Osteoblast (primary cell): ENCODE measurements around the gene SLC6A4. TPM values are rescaled to one million over a fixed set of nuclear protein-coding genes. Genes with fewer than 3 reads are reported as not detected.
A peak's percentile ranks its signal among the peaks of the same experiment; 100 is the strongest.

Experiments used
- DNase-seq: peaks from one replicate; pipeline ENCODE4 v3.0.0; 2011; ENCODE audit warnings: low spot score, mixed read lengths; ENCODE audit not compliant: insufficient read length; ENCODE audit errors: missing footprints
- H2AFZ ChIP-seq: 2 replicates; pipeline ENCODE4 v1.6.0; 2011; ENCODE audit warnings: mild to moderate bottlenecking, low read length
- H3K27ac ChIP-seq: 2 replicates; pipeline ENCODE4 v1.5.1; 2011; ENCODE audit warnings: mild to moderate bottlenecking, low read depth, low read length, moderate library complexity
- H3K27me3 ChIP-seq: 2 replicates; pipeline ENCODE4 v1.6.0; 2012; ENCODE audit warnings: mild to moderate bottlenecking, control low read depth, inconsistent platforms, low read length, moderate library complexity; ENCODE audit not compliant: insufficient read depth
- H3K36me3 ChIP-seq: 2 replicates; pipeline ENCODE4 v1.5.1; 2011; ENCODE audit warnings: mild to moderate bottlenecking, low read length, control low read depth, moderate library complexity; ENCODE audit not compliant: insufficient read depth
- H3K4me1 ChIP-seq: 2 replicates; pipeline ENCODE4 v1.5.1; 2011; ENCODE audit warnings: mild to moderate bottlenecking, low read length, control low read depth, moderate library complexity; ENCODE audit not compliant: insufficient read depth
- H3K4me2 ChIP-seq: 2 replicates; pipeline ENCODE4 v1.6.0; 2011; ENCODE audit warnings: mild to moderate bottlenecking, low read length; ENCODE audit not compliant: insufficient read depth
- H3K4me3 ChIP-seq: fragments of 200-600 bp; sonication (generic); 3 replicates; pipeline ENCODE4 v1.5.1; 2012; ENCODE audit warnings: mild to moderate bottlenecking, low read length, inconsistent platforms; ENCODE audit not compliant: insufficient read depth
- H3K79me2 ChIP-seq: 2 replicates; pipeline ENCODE4 v1.6.0; 2012; ENCODE audit warnings: mild to moderate bottlenecking, low read length, control low read depth, inconsistent platforms; ENCODE audit not compliant: insufficient read depth
- H3K9me3 ChIP-seq: 2 replicates; pipeline ENCODE4 v1.5.1; 2011; ENCODE audit warnings: low read depth, low read length, control low read depth
- H4K20me1 ChIP-seq: 2 replicates; pipeline ENCODE4 v1.6.0; 2012; ENCODE audit warnings: mild to moderate bottlenecking, low read length, control low read depth; ENCODE audit not compliant: insufficient read depth
- total RNA-seq: library from RNA; depleted of rRNA; stranded (reverse); fragments of >200 nt; gene quantifications from 2 replicates; pipeline ENCODE4 v1.2.3, GENCODE V29; 2012
- TF ChIP-seq, protein P1 (sequence below): IDR thresholded peaks from 2 replicates; pipeline ENCODE4 v1.5.1; 2011; ENCODE audit warnings: mild to moderate bottlenecking, low read depth, low read length, moderate library complexity; ENCODE audit errors: extremely low read depth

The SLC6A4 gene
- total RNA-seq, 1 donor, result 0.36 TPM

DNA sequence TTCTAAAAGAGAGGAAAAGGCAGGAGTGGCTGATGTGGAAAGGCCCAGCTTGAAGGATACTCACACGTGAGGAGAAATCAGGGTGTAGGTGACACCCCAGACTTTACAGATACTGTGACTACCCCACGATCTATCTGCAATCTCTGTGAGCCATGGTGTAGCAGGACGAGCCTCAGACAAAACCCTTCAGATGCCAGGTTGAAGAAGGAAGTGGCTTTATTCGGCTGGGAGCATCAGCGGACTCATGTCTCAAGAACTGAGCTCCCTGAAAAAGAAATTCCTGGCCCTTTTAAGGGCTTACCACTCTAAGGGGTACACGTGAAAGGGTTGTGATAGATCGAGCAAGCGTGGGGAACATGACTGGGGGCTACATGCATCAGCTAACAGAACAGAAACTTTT, 4.7 kb upstream of the SLC6A4 start:
- TF ChIP-seq, protein P1, sequence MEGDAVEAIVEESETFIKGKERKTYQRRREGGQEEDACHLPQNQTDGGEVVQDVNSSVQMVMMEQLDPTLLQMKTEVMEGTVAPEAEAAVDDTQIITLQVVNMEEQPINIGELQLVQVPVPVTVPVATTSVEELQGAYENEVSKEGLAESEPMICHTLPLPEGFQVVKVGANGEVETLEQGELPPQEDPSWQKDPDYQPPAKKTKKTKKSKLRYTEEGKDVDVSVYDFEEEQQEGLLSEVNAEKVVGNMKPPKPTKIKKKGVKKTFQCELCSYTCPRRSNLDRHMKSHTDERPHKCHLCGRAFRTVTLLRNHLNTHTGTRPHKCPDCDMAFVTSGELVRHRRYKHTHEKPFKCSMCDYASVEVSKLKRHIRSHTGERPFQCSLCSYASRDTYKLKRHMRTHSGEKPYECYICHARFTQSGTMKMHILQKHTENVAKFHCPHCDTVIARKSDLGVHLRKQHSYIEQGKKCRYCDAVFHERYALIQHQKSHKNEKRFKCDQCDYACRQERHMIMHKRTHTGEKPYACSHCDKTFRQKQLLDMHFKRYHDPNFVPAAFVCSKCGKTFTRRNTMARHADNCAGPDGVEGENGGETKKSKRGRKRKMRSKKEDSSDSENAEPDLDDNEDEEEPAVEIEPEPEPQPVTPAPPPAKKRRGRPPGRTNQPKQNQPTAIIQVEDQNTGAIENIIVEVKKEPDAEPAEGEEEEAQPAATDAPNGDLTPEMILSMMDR, result no peak
- Histone ChIP-seq H3K79me2 (no peaks in the 10 kb centered on the region), H3K27me3 (peaks cover 33% of the 10 kb centered on the region), H3K4me3 (no peak overlapping the region), H3K36me3 (no peaks in the 10 kb centered on the region), H3K4me1 (peaks cover 24% of the 10 kb centered on the region), H4K20me1 (no peaks in the 10 kb centered on the region), H2AFZ (no peak overlapping the region), H3K27ac (no peak overlapping the region), H3K4me2 (no peak overlapping the region), H3K9me3 (no peaks in the 10 kb centered on the region)
- DNase-seq, result no peak

DNA sequence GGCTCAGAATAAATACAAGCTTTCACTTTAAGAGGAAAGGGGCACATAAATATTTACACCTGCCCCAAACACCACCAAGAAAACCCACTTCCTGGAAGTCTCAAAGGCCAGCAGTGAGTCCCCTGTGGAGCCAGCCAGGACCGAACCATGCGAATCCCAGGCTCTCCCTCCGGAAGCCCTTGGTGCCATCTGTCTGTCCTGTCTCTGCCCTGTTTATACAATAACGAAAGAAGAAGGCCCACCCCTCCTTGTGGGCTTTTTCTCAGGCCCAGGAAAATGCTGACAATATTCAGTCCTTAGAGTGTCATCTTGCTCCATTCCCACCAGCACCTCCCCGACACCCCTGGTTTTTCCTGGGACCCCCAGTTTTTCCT, 3.6 kb upstream of the SLC6A4 start:
- peaks cover 19% of the 10 kb centered on the region for H3K4me1 ChIP-seq
- H3K36me3 ChIP-seq, result no peaks in the 10 kb centered on the region
- H3K79me2 ChIP-seq, result no peaks in the 10 kb centered on the region
- no peaks in the 10 kb centered on the region for H3K9me3 ChIP-seq
- peaks cover 44% of the 10 kb centered on the region for H3K27me3 ChIP-seq
- H3K27ac ChIP-seq, result no peak overlapping the region
- H3K4me3 ChIP-seq, result no peak overlapping the region
- DNase-seq, result no peak
- no peak overlapping the region for H3K4me2 ChIP-seq
- TF ChIP-seq, protein P1, result no peak
- H4K20me1 ChIP-seq, result no peaks in the 10 kb centered on the region
- no peak overlapping the region for H2AFZ ChIP-seq

DNA sequence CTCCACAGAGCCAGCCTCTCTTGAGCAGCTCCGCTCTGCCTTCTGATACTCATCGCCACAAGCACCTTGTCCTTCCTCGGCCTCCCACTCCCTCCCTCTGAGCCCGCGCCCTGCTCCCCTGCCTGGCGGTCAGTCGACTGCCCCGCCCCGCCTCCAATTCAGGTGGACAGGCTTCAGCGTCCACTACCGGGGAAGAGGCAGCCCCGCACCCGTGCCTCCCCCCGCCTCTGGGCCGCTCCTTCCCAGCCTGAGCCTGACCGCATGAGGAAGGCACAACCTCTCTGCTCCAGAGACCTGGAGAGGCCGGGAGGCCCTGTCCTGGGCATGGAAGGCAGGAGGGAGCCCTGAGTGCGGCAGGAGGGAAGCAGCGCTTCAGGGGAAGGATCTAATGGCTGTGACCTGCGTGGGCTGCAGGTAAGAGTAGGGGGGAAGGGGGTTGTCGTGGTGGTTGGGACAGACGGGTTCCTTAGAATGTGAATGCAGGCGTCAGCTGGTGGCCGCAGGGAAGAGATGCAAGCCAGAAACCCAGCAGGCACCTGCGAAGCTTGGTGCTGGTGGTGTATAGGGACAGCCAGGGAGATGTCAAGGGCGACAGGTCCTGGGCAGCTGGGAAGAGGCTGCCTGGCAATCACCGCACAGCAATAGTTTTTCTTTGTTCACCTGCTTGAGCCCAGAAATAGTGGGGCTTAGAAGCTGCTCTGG, 3.0 kb upstream of the SLC6A4 start:
- Histone ChIP-seq H3K4me3 (no peak overlapping the region), H3K27ac (no peak overlapping the region), H3K4me2 (no peak overlapping the region), H3K9me3 (no peaks in the 10 kb centered on the region), H4K20me1 (no peaks in the 10 kb centered on the region), H3K36me3 (no peaks in the 10 kb centered on the region), H3K4me1 (peaks cover 19% of the 10 kb centered on the region), H3K79me2 (no peaks in the 10 kb centered on the region), H2AFZ (no peak overlapping the region), H3K27me3 (peaks cover 49% of the 10 kb centered on the region)
- TF ChIP-seq, protein P1, result no peak
- DNase-seq, result no peak

DNA sequence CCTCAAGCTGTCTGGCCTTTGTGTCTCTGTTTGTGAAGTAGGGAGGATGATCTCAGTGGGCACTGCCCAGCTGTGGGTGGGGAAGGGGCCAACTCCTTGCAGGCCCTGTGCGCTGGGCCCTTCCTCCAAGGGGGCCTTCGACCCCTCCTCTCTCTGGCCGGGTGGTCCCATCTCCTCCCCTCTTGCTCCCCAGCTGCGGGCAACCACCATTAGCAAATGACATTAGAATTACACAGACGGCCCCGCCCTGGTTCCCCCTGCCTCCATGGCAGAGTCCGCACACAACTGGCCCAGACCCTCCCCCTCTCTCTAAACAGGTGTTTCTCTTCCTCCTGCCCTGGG, 2.5 kb upstream of the SLC6A4 start:
- no peak overlapping the region for H3K4me3 ChIP-seq
- H3K4me2 ChIP-seq, result peak overlapping the region; percentile 48
- DNase-seq, result no peak
- no peak overlapping the region for H2AFZ ChIP-seq
- H3K79me2 ChIP-seq, result no peaks in the 10 kb centered on the region
- TF ChIP-seq, protein P1, result no peak
- H3K27ac ChIP-seq, result no peak overlapping the region
- peaks cover 19% of the 10 kb centered on the region for H3K4me1 ChIP-seq
- H3K27me3 ChIP-seq, result peaks cover 55% of the 10 kb centered on the region
- H4K20me1 ChIP-seq, result no peaks in the 10 kb centered on the region
- H3K9me3 ChIP-seq, result no peaks in the 10 kb centered on the region
- no peaks in the 10 kb centered on the region for H3K36me3 ChIP-seq
